ENCODE results near the gene CILP2.

The CILP2 gene

DNA sequence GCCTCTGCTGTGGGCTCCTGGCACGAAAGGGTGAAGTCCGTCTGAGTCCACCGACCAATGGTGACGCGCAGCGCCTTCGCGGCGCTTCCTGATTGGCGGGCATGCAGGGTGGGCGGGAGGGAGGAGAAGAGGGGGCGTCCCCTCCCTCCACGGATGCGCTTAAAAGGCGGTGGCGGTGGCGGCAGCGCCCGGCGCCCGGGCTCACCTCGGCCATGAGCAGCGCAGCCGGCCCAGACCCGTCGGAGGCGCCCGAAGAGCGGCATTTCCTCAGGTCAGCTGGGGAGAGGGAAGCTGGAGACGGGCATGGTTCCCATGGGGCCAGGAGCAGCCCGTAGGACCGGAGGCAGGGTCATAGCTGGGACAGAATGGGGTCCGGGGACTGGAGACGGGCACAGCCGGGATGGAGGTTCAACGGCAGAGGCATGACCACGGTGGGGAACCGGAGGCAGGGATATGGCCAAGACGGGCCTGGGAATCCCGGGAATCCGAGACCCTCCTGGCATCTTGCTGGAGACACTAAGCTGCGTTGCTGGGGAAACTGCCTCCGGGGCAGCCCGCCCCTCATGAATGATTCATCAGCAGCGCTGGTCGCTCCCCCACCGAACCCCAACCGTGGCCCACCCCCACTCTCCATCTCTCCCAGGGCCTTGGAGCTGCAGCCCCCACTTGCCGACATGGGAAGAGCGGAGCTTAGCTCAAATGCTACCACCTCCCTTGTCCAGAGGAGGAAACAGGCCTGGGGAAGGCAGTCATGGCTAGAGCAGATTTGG lies 9.2 kb upstream of the CILP2 start, which contains the start of gene YJEFN3:
Gene YJEFN3, plus strand, starts transcription at position 191 of the 770 bp plus-strand sequence. Its CDS starts 22 bp downstream, at position 213.
- CTCF ChIA-PET, result interaction anchor here (0.6 to 7.3 kb wide), 5 partner anchors 25 to 1531 kb away, joined by 3 to 75 read pairs (median 3); partner anchors contain the start of gene GMIP
- TF ChIP-seq OVOL3 (tag by site-specific recombination; IDR thresholded peaks at IDR 0.05) (no peak), ZNF341 (tag by site-specific recombination; IDR thresholded peaks at IDR 0.05; ENCODE audit: low read depth) (0 out of 2 replicates have a peak, but pooled peaks have one; percentile 24), HOXD13 (CRISPR knock-in tag; IDR thresholded peaks at IDR 0.05; ENCODE audit: borderline replicate concordance) (no peak), ZSCAN23 (tag by site-specific recombination; IDR thresholded peaks at IDR 0.05) (no peak), IKZF3 (tag by site-specific recombination; IDR thresholded peaks at IDR 0.05) (peak; percentile 26; the same call in 1 of the 2 replicates), ZNF223 (tag by site-specific recombination; IDR thresholded peaks at IDR 0.05) (no peak)
- POLR2A ChIA-PET, result interaction anchor here (0.6 to 2.2 kb wide), 4 partner anchors 12 to 441 kb away, joined by 3 to 6 read pairs (median 3); partner anchors contain the start of genes NDUFA13, TSSK6 and ZNF506
- Histone ChIP-seq H3K36me3 (ENCODE audit: control insufficient read depth in 2 of 2, insufficient read depth in 1 of 2, low read length in 2 of 2) (peaks cover 5 to 67% of the 10 kb centered on the region in 2 experiments; a peak in 2 of 3 replicates), H3K9me3 (ENCODE audit: control insufficient read depth, insufficient read depth, low read depth, low read length) (no peaks in the 10 kb centered on the region), H3K4me3 (ENCODE audit: low read depth, low read length) (no peak within 1 kb of the TSS), H3K4me1 (ENCODE audit: control insufficient read depth, insufficient read depth, low read length) (no peaks in the 10 kb centered on the region), H3K27ac (ENCODE audit: extremely low read depth, low read depth, low read length) (no peak within 1 kb of the TSS)

GRCh38 chr19:19529783-19530422 lies 8.2 kb upstream of the CILP2 start:
- H3K36me3 ChIP-seq (ENCODE audit: control insufficient read depth in 2 of 2, insufficient read depth in 1 of 2, low read length in 2 of 2), result peaks cover 10 to 64% of the 10 kb centered on the region in 2 experiments; a peak in 2 of 3 replicates
- H3K4me3 ChIP-seq (ENCODE audit: low read depth, low read length), result no peak overlapping the region
- no peaks in the 10 kb centered on the region for H3K9me3 ChIP-seq (ENCODE audit: control insufficient read depth, insufficient read depth, low read depth, low read length)
- ChIA-PET POLR2A (interaction anchor here (1.4 to 2.2 kb wide), 2 partner anchors 13 to 292 kb away, joined by 3 to 6 read pairs; partner anchors contain the start of genes NDUFA13, TSSK6 and ZNF506), CTCF (interaction anchor here (0.6 to 7.3 kb wide), 4 partner anchors 24 to 324 kb away, joined by 3 to 75 read pairs (median 26); partner anchors contain the start of gene GMIP)
- no peak overlapping the region for H3K27ac ChIP-seq (ENCODE audit: extremely low read depth, low read depth, low read length)
- TF ChIP-seq ZNF146 (tag by site-specific recombination; IDR thresholded peaks at IDR 0.05) (no peak), ZNF791 (tag by site-specific recombination; IDR thresholded peaks at IDR 0.05) (no peak), ZNF2 (tag by site-specific recombination; IDR thresholded peaks at IDR 0.05) (no peak), SP3 (tag by site-specific recombination; IDR thresholded peaks at IDR 0.05) (no peak)
- H3K4me1 ChIP-seq (ENCODE audit: control insufficient read depth, insufficient read depth, low read length), result no peaks in the 10 kb centered on the region

- POLR2A ChIA-PET, result interaction anchor here (2.2 kb wide), 1 partner anchor 14 kb away, joined by 6 read pairs; the partner anchor contains the start of genes NDUFA13 and TSSK6
- H3K36me3 ChIP-seq (ENCODE audit: control insufficient read depth in 2 of 2, insufficient read depth in 1 of 2, low read length in 2 of 2), result peaks cover 10 to 65% of the 10 kb centered on the region in 2 experiments; a peak in 2 of 3 replicates
- TF ChIP-seq HOXC10 (CRISPR knock-in tag; IDR thresholded peaks at IDR 0.05) (no peak), ZNF416 (tag by site-specific recombination; IDR thresholded peaks at IDR 0.05) (no peak), ZFHX2 (tag by site-specific recombination; conservative IDR thresholded peaks at IDR 0.05) (peak; percentile 22; the same call in 1 of the 2 replicates), ZNF223 (tag by site-specific recombination; IDR thresholded peaks at IDR 0.05) (no peak)
- no peak overlapping the region for H3K4me3 ChIP-seq (ENCODE audit: low read depth, low read length)
- no peak overlapping the region for H3K27ac ChIP-seq (ENCODE audit: extremely low read depth, low read depth, low read length)
- no peaks in the 10 kb centered on the region for H3K4me1 ChIP-seq (ENCODE audit: control insufficient read depth, insufficient read depth, low read length)
- no peaks in the 10 kb centered on the region for H3K9me3 ChIP-seq (ENCODE audit: control insufficient read depth, insufficient read depth, low read depth, low read length)
- CTCF ChIA-PET, result interaction anchor here (0.6 to 7.3 kb wide), 3 partner anchors 23 to 114 kb away, joined by 5 to 75 read pairs (median 47); partner anchors contain the start of gene GMIP
Observed at GRCh38 chr19:19530423-19530804, 7.7 kb upstream of the CILP2 start.

- Histone ChIP-seq H3K4me3 (ENCODE audit: low read depth, low read length) (no peak overlapping the region), H3K36me3 (ENCODE audit: control insufficient read depth in 2 of 2, insufficient read depth in 1 of 2, low read length in 2 of 2) (peaks cover 10 to 64% of the 10 kb centered on the region in 2 experiments; a peak in 2 of 3 replicates), H3K4me1 (ENCODE audit: control insufficient read depth, insufficient read depth, low read length) (no peaks in the 10 kb centered on the region), H3K9me3 (ENCODE audit: control insufficient read depth, insufficient read depth, low read depth, low read length) (no peaks in the 10 kb centered on the region), H3K27ac (ENCODE audit: extremely low read depth, low read depth, low read length) (no peak overlapping the region)
- ChIA-PET CTCF (interaction anchor here (0.6 to 7.3 kb wide), 8 partner anchors 9 to 251 kb away, joined by 4 to 75 read pairs (median 10); partner anchors contain the start of gene GMIP), POLR2A (interaction anchor here (0.6 kb wide), 1 partner anchor 101 kb away, joined by 8 read pairs; no protein-coding TSS in a partner anchor)
- TF ChIP-seq, protein P1, sequence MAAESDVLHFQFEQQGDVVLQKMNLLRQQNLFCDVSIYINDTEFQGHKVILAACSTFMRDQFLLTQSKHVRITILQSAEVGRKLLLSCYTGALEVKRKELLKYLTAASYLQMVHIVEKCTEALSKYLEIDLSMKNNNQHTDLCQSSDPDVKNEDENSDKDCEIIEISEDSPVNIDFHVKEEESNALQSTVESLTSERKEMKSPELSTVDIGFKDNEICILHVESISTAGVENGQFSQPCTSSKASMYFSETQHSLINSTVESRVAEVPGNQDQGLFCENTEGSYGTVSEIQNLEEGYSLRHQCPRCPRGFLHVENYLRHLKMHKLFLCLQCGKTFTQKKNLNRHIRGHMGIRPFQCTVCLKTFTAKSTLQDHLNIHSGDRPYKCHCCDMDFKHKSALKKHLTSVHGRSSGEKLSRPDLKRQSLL (tag by site-specific recombination; IDR thresholded peaks at IDR 0.05), result 0 out of 2 replicates have a peak, but pooled peaks have one; percentile 20
- TF ChIP-seq, protein P2, sequence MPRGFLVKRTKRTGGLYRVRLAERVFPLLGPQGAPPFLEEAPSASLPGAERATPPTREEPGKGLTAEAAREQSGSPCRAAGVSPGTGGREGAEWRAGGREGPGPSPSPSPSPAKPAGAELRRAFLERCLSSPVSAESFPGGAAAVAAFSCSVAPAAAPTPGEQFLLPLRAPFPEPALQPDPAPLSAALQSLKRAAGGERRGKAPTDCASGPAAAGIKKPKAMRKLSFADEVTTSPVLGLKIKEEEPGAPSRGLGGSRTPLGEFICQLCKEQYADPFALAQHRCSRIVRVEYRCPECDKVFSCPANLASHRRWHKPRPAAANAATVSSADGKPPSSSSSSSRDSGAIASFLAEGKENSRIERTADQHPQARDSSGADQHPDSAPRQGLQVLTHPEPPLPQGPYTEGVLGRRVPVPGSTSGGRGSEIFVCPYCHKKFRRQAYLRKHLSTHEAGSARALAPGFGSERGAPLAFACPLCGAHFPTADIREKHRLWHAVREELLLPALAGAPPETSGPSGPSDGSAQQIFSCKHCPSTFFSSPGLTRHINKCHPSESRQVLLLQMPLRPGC (tag by site-specific recombination; IDR thresholded peaks at IDR 0.05), result no peak
- TF ChIP-seq ZNF623 (tag by site-specific recombination; IDR thresholded peaks at IDR 0.05), result peak; percentile 40; the same call in 1 of the 2 replicates
Observed at GRCh38 chr19:19530889-19531288, 7.2 kb upstream of the CILP2 start.
